ENCODE results near the gene TBC1D13.
"Not testable (repeated sequence)": the region's sequence is repeated elsewhere in the genome, so short reads cannot be mapped to it uniquely, and the experiment has no call there.

TBC1D13 gene

GRCh38 chr9:128852646-128853045, 65.6 kb downstream of the TBC1D13 start:
- H3K9ac ChIP-seq (ENCODE audit: low read depth, low read length); H3K27me3 ChIP-seq (ENCODE audit: insufficient read depth, low read length); H3K4me3 ChIP-seq (ENCODE audit: low read length); H3K9me3 ChIP-seq (ENCODE audit: insufficient read depth, low read depth, low read length); H3K4me1 ChIP-seq (ENCODE audit: insufficient read depth, low read length); H3K27ac ChIP-seq (ENCODE audit: low read depth, low read length); H3K36me3 ChIP-seq (ENCODE audit: insufficient read depth, low read length): not testable (repeated sequence)
- 91% methylated on average over 2 of the region's 2 CpGs for WGBS

GRCh38 chr9:128854454-128854853, 67.4 kb downstream of the TBC1D13 start:
- H3K4me1 ChIP-seq (ENCODE audit: insufficient read depth, low read length); H3K9me3 ChIP-seq (ENCODE audit: insufficient read depth, low read depth, low read length); H3K27ac ChIP-seq (ENCODE audit: low read depth, low read length); H3K36me3 ChIP-seq (ENCODE audit: insufficient read depth, low read length); H3K9ac ChIP-seq (ENCODE audit: low read depth, low read length); H3K4me3 ChIP-seq (ENCODE audit: low read length); H3K27me3 ChIP-seq (ENCODE audit: insufficient read depth, low read length): not testable (repeated sequence)
- 99% methylated on average over 6 of the region's 6 CpGs for WGBS

GRCh38 chr9:128858476-128858875, 71.4 kb downstream of the TBC1D13 start:
- not testable (repeated sequence) for H3K36me3 ChIP-seq (ENCODE audit: insufficient read depth, low read length); H3K9me3 ChIP-seq (ENCODE audit: insufficient read depth, low read depth, low read length); H3K27ac ChIP-seq (ENCODE audit: low read depth, low read length); H3K4me1 ChIP-seq (ENCODE audit: insufficient read depth, low read length); H3K27me3 ChIP-seq (ENCODE audit: insufficient read depth, low read length); H3K4me3 ChIP-seq (ENCODE audit: low read length); H3K9ac ChIP-seq (ENCODE audit: low read depth, low read length)
- WGBS, result 97% methylated on average over 7 of the region's 7 CpGs
